ENCODE measurements around the gene ATP13A1.

- TF ChIP-seq SIN3A (IDR thresholded peaks at IDR 0.05; ENCODE audit: low read depth) (no peak), POLR2A (IDR thresholded peaks at IDR 0.05; ENCODE audit: borderline replicate concordance, extremely low read depth, insufficient read depth, insufficient read length) (no peak), EZH2phosphoT487 (IDR thresholded peaks at IDR 0.05; ENCODE audit: borderline replicate concordance) (no peak)
These were observed 33.0 kb downstream of the ATP13A1 start for GRCh38 chr19:19630426-19630825.

Measured in HCT116 (cell line).